Measurements from ENCODE around the gene CLEC6A.
"Not testable (repeated sequence)": the region's sequence is repeated elsewhere in the genome, so short reads cannot be mapped to it uniquely, and the experiment has no call there.

The CLEC6A gene

DNA sequence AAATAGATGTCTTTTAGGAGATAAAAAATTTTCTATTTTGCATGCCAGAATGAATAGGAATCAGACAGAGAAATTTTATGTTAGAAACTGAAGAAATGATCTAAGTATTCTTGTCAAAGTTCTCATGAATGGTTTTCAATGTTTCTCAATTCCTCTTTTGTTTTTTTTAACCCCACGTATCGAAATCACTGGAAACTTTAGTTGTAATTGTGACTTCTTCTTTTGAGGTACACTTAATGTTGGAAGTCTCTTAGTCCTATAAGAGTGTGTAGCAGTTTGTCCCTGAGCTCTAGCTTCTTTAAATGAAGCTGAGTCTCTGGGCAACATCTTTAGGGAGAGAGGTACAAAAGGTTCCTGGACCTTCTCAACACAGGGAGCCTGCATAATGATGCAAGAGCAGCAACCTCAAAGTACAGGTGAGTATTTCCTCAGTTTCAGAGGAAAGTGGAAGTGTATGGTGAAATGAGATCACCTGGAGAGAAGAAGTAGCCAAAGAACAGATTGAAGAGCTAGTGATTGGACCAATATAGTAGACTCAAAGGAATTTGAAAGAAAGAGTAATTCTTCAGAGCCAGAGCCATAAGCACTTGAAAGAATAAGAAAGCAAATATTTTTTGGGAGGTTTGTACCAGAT, at the start of gene CLEC6A:
Gene CLEC6A (plus strand): TSS at position 236 of the 634 bp plus-strand sequence. CDS start 150 bp downstream, at position 386.
- Mint-ChIP-seq H3K9me3 (no peaks in the 10 kb centered on the region), H3K27me3 (peaks cover 41% of the 10 kb centered on the region), H3K27ac (no peak within 1 kb of the TSS), H3K4me3 (no peak within 1 kb of the TSS), H3K4me1 (no peaks in the 10 kb centered on the region)
- no peak for ATAC-seq
- no peak for DNase-seq

DNA sequence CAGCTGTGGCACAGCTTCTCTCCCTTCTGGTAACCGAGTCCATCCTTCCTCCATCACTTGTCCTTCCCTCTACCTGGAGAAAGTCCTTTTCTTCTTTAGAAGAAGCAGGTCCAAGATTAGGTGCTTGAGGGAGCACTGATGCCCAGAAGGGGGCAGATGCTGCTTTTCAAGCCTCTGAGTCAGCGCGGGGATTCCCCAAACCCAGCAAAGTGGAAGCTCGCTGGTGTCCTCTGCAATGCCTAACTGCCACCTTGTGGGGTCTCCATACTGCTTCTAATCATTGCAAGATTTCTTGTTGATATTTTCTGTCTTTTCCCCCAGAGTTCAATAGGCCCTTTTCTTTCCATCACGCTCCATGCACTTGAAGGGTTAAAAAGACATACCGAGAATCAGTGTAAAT, 36.2 kb upstream of the CLEC6A start:
- not testable (repeated sequence) for ATAC-seq, DNase-seq, H3K27me3 Mint-ChIP-seq, H3K4me1 Mint-ChIP-seq, H3K4me3 Mint-ChIP-seq, H3K27ac Mint-ChIP-seq, H3K9me3 Mint-ChIP-seq

DNA sequence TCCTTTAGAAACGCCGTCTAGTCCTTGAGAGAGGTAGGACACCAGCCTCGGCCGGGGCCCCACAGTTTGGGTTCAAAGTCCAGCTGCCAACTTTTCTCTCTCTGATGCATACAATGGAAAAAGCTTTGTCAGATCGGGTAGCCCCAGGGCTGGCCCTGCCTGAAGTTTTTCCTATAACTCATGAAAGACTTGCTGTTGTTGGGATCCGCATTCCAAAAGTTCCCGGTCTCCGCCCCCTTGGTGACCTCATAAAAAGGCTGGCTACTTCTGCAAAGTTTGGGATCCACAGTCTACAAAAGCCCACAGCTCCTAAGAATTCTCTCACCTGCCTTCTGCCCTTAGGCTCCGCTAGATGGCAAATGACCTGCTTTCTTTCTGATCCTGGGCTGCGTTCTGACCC, 35.3 kb upstream of the CLEC6A start:
- no peaks in the 10 kb centered on the region for H3K9me3 Mint-ChIP-seq
- no peaks in the 10 kb centered on the region for H3K4me1 Mint-ChIP-seq
- H3K27ac Mint-ChIP-seq: no peak overlapping the region
- no peak for DNase-seq
- H3K4me3 Mint-ChIP-seq: no peak overlapping the region
- H3K27me3 Mint-ChIP-seq: no peaks in the 10 kb centered on the region
- ATAC-seq: no peak

- H3K27me3 Mint-ChIP-seq, H3K9me3 Mint-ChIP-seq, H3K4me3 Mint-ChIP-seq, ATAC-seq, H3K4me1 Mint-ChIP-seq, DNase-seq, H3K27ac Mint-ChIP-seq: not testable (repeated sequence)
These were observed 11.1 kb upstream of the CLEC6A start for GRCh38 chr12:8444536-8445278.

- no peak for DNase-seq
- Mint-ChIP-seq H3K4me3 (no peak overlapping the region), H3K4me1 (no peaks in the 10 kb centered on the region), H3K27ac (no peak overlapping the region), H3K9me3 (no peaks in the 10 kb centered on the region), H3K27me3 (no peaks in the 10 kb centered on the region)
- ATAC-seq: no peak
These were observed 10.0 kb upstream of the CLEC6A start for GRCh38 chr12:8445731-8446130.

GRCh38 chr12:8446642-8447547, 8.9 kb upstream of the CLEC6A start:
- Mint-ChIP-seq H3K4me3 (no peak overlapping the region), H3K4me1 (no peaks in the 10 kb centered on the region), H3K9me3 (no peaks in the 10 kb centered on the region), H3K27me3 (no peaks in the 10 kb centered on the region), H3K27ac (no peak overlapping the region)
- peak; percentile 48 for ATAC-seq
- DNase-seq: no peak

DNA sequence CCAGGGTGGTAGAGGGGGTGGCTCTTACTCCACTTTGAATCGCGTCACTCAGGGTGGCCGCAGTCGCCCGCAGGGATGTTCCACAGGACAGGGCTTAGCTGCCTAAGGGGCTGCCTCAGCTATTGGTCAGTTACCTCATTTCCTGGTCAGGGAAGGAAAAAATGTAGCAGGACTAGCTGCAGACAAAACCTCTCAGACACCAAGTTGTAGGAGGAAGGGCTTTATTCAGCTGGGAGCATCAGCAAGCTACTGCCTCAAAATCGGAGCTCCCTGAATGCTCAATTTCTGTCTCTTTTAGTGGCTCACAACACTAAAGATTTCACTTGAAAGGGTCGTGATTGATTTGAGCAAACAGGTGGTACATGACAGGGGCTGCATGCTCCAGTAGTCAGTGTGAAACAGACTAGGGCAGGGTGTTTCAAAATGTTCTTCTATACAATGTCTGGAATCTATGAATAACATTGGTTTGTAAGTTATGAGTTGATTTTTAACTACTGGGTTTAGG, 6.4 kb upstream of the CLEC6A start:
- ATAC-seq: peak; percentile 65
- no peak for DNase-seq
- H3K27ac Mint-ChIP-seq: no peak overlapping the region
- no peak overlapping the region for H3K4me3 Mint-ChIP-seq
- H3K9me3 Mint-ChIP-seq: no peaks in the 10 kb centered on the region
- no peaks in the 10 kb centered on the region for H3K4me1 Mint-ChIP-seq
- peaks cover 9% of the 10 kb centered on the region for H3K27me3 Mint-ChIP-seq

GRCh38 chr12:8452036-8452435, 3.7 kb upstream of the CLEC6A start:
- ATAC-seq (no peak), DNase-seq (no peak)
- no peak overlapping the region for H3K27ac Mint-ChIP-seq
- no peaks in the 10 kb centered on the region for H3K4me1 Mint-ChIP-seq
- H3K27me3 Mint-ChIP-seq: peaks cover 24% of the 10 kb centered on the region
- no peak overlapping the region for H3K4me3 Mint-ChIP-seq
- H3K9me3 Mint-ChIP-seq: no peaks in the 10 kb centered on the region

GRCh38 chr12:8453021-8453513, 2.7 kb upstream of the CLEC6A start:
- Mint-ChIP-seq H3K4me3 (no peak overlapping the region), H3K4me1 (no peaks in the 10 kb centered on the region), H3K27me3 (peaks cover 28% of the 10 kb centered on the region), H3K9me3 (no peaks in the 10 kb centered on the region), H3K27ac (no peak overlapping the region)
- no peak for ATAC-seq
- DNase-seq: no peak

- H3K27ac Mint-ChIP-seq: no peak overlapping the region
- no peaks in the 10 kb centered on the region for H3K9me3 Mint-ChIP-seq
- DNase-seq (no peak), ATAC-seq (no peak)
- H3K27me3 Mint-ChIP-seq: peaks cover 32% of the 10 kb centered on the region
- no peaks in the 10 kb centered on the region for H3K4me1 Mint-ChIP-seq
- H3K4me3 Mint-ChIP-seq: no peak overlapping the region
These were observed 2.0 kb upstream of the CLEC6A start for GRCh38 chr12:8453796-8454195.

DNA sequence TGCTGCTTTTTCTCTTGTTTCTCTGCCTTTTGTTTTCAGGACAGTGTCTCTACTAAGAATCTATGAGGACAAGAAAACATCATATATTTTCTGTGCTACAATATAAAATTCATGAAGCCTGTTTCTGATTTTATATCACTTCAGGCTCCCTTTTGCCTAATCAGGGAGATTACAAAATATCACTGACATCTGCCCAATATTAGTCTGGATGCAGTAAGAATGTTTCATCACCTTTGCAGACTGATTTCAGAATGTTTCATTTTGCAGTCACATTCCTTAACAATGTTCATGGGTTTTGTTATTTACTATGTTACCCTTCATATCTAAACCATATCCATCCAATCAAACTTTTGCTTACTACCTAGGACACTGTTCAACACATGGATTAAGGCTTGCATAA, 491 bp upstream of the CLEC6A start:
- H3K4me1 Mint-ChIP-seq: no peaks in the 10 kb centered on the region
- H3K4me3 Mint-ChIP-seq: no peak overlapping the region
- no peaks in the 10 kb centered on the region for H3K9me3 Mint-ChIP-seq
- DNase-seq (no peak), ATAC-seq (no peak)
- peaks cover 38% of the 10 kb centered on the region for H3K27me3 Mint-ChIP-seq
- H3K27ac Mint-ChIP-seq: no peak overlapping the region

- ATAC-seq (no peak), DNase-seq (no peak)
- Mint-ChIP-seq H3K9me3 (no peaks in the 10 kb centered on the region), H3K27ac (no peak overlapping the region), H3K4me1 (no peaks in the 10 kb centered on the region), H3K4me3 (no peak overlapping the region), H3K27me3 (peaks cover 17% of the 10 kb centered on the region)
These were observed 5.7 kb downstream of the CLEC6A start for GRCh38 chr12:8461426-8461825.

- no peak overlapping the region for H3K4me3 Mint-ChIP-seq
- ATAC-seq: no peak
- H3K27me3 Mint-ChIP-seq: peaks cover 20% of the 10 kb centered on the region
- H3K27ac Mint-ChIP-seq: no peak overlapping the region
- no peak for DNase-seq
- no peaks in the 10 kb centered on the region for H3K4me1 Mint-ChIP-seq
- H3K9me3 Mint-ChIP-seq: peaks cover 0 to 6% of the 10 kb centered on the region in 2 donors
These were observed 9.7 kb downstream of the CLEC6A start for GRCh38 chr12:8465301-8465996.

DNA sequence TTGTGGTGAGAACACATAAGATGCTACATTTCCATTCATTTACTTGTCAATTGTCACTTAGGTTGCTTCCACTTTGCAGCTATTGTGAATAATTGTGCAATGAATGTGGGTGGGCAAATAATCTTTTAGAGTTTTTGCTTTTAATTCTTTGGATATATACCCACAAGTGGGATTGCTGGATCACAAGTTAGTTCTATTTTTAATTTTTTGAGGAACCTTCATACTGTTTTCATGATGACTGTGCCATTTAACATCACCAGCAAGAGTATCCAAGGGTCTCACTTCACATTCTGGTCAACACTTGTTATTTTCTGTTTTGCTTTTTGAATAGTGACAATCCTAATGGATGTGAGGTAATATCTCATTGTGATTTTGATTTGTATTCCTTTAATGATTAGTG, 10.5 kb downstream of the CLEC6A start:
- Mint-ChIP-seq H3K9me3 (peaks cover 0 to 6% of the 10 kb centered on the region in 2 donors), H3K27me3 (peaks cover 28% of the 10 kb centered on the region), H3K4me1 (no peaks in the 10 kb centered on the region), H3K4me3 (no peak overlapping the region), H3K27ac (no peak overlapping the region)
- no peak for ATAC-seq
- DNase-seq: no peak

DNA sequence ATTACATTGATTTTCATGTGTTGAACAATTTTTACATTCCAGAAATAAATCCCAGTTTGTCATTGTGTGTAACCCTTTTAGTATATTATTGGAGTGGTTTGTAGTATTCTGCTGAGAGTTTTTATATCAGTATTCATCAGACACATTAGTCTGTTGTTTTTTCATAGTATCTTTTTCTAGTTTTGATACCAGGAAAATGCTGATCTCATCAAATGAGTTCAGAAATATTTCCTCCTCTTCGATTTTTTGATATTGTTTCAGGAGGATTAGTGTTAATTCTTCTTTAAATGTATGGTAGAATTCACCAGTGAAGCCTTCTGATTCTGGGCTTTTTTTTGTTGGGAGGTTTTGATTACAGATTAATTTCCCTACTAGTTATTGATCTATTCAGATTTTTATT, 15.3 kb downstream of the CLEC6A start:
- DNase-seq (no peak), ATAC-seq (no peak)
- Mint-ChIP-seq H3K9me3 (peaks cover 0 to 6% of the 10 kb centered on the region in 2 donors), H3K4me1 (no peaks in the 10 kb centered on the region), H3K27me3 (peaks cover 40% of the 10 kb centered on the region), H3K4me3 (no peak overlapping the region), H3K27ac (no peak overlapping the region)
